ENCODE results near the gene CEMIP2.

DNA sequence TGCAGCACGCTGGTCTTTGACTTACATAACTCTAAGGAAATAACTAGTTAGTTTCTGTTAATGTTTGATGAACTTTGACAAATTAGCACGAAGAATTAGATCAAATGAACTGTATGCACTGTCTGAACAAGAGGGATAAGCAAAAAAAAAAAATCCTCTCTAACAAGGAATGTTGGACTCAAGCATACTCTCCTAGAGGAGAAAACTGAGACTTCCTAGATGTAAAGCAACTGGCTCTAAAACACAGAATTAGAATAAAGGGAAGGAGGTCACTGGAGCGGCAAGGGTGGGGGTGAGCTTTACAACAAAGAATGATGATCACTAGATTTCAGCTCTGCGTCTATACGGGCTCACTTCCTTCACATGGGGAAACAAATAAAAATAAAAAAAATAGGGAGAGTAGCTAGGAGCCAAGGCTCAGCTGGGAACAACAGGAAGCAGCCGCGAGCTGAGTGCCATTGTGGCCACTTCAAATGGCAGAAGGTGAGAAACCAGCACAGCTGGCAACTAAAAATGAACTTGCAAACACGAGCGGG lies 48.7 kb upstream of the CEMIP2 start:
- TF ChIP-seq, protein P1, sequence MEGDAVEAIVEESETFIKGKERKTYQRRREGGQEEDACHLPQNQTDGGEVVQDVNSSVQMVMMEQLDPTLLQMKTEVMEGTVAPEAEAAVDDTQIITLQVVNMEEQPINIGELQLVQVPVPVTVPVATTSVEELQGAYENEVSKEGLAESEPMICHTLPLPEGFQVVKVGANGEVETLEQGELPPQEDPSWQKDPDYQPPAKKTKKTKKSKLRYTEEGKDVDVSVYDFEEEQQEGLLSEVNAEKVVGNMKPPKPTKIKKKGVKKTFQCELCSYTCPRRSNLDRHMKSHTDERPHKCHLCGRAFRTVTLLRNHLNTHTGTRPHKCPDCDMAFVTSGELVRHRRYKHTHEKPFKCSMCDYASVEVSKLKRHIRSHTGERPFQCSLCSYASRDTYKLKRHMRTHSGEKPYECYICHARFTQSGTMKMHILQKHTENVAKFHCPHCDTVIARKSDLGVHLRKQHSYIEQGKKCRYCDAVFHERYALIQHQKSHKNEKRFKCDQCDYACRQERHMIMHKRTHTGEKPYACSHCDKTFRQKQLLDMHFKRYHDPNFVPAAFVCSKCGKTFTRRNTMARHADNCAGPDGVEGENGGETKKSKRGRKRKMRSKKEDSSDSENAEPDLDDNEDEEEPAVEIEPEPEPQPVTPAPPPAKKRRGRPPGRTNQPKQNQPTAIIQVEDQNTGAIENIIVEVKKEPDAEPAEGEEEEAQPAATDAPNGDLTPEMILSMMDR (IDR thresholded peaks at IDR 0.05) = no peak
- TF ChIP-seq, protein P2, sequence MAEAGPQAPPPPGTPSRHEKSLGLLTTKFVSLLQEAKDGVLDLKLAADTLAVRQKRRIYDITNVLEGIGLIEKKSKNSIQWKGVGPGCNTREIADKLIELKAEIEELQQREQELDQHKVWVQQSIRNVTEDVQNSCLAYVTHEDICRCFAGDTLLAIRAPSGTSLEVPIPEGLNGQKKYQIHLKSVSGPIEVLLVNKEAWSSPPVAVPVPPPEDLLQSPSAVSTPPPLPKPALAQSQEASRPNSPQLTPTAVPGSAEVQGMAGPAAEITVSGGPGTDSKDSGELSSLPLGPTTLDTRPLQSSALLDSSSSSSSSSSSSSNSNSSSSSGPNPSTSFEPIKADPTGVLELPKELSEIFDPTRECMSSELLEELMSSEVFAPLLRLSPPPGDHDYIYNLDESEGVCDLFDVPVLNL (CRISPR knock-in tag; IDR thresholded peaks at IDR 0.05; ENCODE audit: borderline replicate concordance, low read depth) = no peak
- TF ChIP-seq, protein P3, sequence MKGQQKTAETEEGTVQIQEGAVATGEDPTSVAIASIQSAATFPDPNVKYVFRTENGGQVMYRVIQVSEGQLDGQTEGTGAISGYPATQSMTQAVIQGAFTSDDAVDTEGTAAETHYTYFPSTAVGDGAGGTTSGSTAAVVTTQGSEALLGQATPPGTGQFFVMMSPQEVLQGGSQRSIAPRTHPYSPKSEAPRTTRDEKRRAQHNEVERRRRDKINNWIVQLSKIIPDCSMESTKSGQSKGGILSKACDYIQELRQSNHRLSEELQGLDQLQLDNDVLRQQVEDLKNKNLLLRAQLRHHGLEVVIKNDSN (CRISPR knock-in tag; IDR thresholded peaks at IDR 0.05) = no peak
- no peak for TF ChIP-seq ZBTB21 (CRISPR knock-in tag; IDR thresholded peaks at IDR 0.05; ENCODE audit: borderline replicate concordance)
- TF ChIP-seq, protein P4, sequence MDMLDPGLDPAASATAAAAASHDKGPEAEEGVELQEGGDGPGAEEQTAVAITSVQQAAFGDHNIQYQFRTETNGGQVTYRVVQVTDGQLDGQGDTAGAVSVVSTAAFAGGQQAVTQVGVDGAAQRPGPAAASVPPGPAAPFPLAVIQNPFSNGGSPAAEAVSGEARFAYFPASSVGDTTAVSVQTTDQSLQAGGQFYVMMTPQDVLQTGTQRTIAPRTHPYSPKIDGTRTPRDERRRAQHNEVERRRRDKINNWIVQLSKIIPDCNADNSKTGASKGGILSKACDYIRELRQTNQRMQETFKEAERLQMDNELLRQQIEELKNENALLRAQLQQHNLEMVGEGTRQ (CRISPR knock-in tag; IDR thresholded peaks at IDR 0.05) = no peak
- TF ChIP-seq, protein P5, sequence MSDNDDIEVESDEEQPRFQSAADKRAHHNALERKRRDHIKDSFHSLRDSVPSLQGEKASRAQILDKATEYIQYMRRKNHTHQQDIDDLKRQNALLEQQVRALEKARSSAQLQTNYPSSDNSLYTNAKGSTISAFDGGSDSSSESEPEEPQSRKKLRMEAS (CRISPR knock-in tag; IDR thresholded peaks at IDR 0.05) = no peak
- TF ChIP-seq GTF2I (CRISPR knock-in tag; conservative IDR thresholded peaks at IDR 0.05) = no peak
- TF ChIP-seq SMAD4 (CRISPR knock-in tag; IDR thresholded peaks at IDR 0.05) = no peak
- TF ChIP-seq SMAD3 (CRISPR knock-in tag; IDR thresholded peaks at IDR 0.05; ENCODE audit: borderline replicate concordance) = no peak
- TF ChIP-seq, protein P6, sequence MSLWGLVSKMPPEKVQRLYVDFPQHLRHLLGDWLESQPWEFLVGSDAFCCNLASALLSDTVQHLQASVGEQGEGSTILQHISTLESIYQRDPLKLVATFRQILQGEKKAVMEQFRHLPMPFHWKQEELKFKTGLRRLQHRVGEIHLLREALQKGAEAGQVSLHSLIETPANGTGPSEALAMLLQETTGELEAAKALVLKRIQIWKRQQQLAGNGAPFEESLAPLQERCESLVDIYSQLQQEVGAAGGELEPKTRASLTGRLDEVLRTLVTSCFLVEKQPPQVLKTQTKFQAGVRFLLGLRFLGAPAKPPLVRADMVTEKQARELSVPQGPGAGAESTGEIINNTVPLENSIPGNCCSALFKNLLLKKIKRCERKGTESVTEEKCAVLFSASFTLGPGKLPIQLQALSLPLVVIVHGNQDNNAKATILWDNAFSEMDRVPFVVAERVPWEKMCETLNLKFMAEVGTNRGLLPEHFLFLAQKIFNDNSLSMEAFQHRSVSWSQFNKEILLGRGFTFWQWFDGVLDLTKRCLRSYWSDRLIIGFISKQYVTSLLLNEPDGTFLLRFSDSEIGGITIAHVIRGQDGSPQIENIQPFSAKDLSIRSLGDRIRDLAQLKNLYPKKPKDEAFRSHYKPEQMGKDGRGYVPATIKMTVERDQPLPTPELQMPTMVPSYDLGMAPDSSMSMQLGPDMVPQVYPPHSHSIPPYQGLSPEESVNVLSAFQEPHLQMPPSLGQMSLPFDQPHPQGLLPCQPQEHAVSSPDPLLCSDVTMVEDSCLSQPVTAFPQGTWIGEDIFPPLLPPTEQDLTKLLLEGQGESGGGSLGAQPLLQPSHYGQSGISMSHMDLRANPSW (CRISPR knock-in tag; conservative IDR thresholded peaks at IDR 0.05; ENCODE audit: low read depth) = no peak
